Mesodermal cell (in vitro differentiated cells): ENCODE data around the gene CEBPA. TPM values are rescaled to one million over a fixed set of nuclear protein-coding genes. Genes with fewer than 3 reads are reported as not detected.
A peak's percentile ranks its signal among the peaks of the same experiment; 100 is the strongest.

Experiments used
- H3K27ac ChIP-seq: 2 replicates; pipeline ENCODE4 v1.7.0; 2013; ENCODE audit warnings: mild to moderate bottlenecking, low read depth, low read length, moderate library complexity; ENCODE audit not compliant: severe bottlenecking
- H3K36me3 ChIP-seq: 2 replicates; pipeline ENCODE4 v1.7.1; 2013; ENCODE audit warnings: mild to moderate bottlenecking, low read length, moderate library complexity; ENCODE audit not compliant: control insufficient read depth, insufficient read depth
- H3K4me1 ChIP-seq: one replicate; pipeline ENCODE4 v1.7.1; 2013; ENCODE audit warnings: mild to moderate bottlenecking, low read length; ENCODE audit not compliant: insufficient read depth, control insufficient read depth, poor library complexity, severe bottlenecking
- H3K4me3 ChIP-seq: 2 replicates; pipeline ENCODE4 v1.7.0; 2013; ENCODE audit warnings: low read length, control low read depth, mild to moderate bottlenecking; ENCODE audit not compliant: insufficient read depth, poor library complexity, severe bottlenecking; ENCODE audit errors: extremely low read depth
- H3K9me3 ChIP-seq: 2 replicates; pipeline ENCODE4 v1.7.1; 2013; ENCODE audit warnings: mild to moderate bottlenecking, low read length, moderate library complexity; ENCODE audit not compliant: control insufficient read depth
- WGBS, 2 experiments: methylation state at CpG; one replicate each; pipeline ENCODE4 v1.1.5; 2013; ENCODE audit warnings: missing lambda C conversion rate in 2 of 2; ENCODE audit not compliant: insufficient coverage in 2 of 2; 5-methylcytosine and 5-hydroxymethylcytosine counted together
- polyA plus RNA-seq, 2 experiments: library from polyadenylated mRNA; stranded (reverse); fragments of 50-300 nt; gene quantifications; one replicate each; pipeline ENCODE4 v1.2.3, GENCODE V29; 2013

Gene CEBPA
- 0.29 TPM for polyA plus RNA-seq (2013, experiment 1 of 2)
- 0.25 TPM for polyA plus RNA-seq (2013, experiment 2 of 2)

- no peaks in the 10 kb centered on the region for H3K36me3 ChIP-seq
- peak within 1 kb of the TSS; percentile 59 for H3K27ac ChIP-seq
- no peaks in the 10 kb centered on the region for H3K9me3 ChIP-seq
- H3K4me1 ChIP-seq, result no peaks in the 10 kb centered on the region
- WGBS, 2 experiments, result 0 to 1% methylated on average over 78 to 83 of the region's 111 CpGs
- H3K4me3 ChIP-seq, result peak within 1 kb of the TSS; percentile 65
These were observed at the start of gene CEBPA for GRCh38 chr19:33302175-33302973. Gene CEBPA, minus strand, starts transcription at chr19:33302534. Its CDS starts 120 bp downstream, at chr19:33302414.

DNA sequence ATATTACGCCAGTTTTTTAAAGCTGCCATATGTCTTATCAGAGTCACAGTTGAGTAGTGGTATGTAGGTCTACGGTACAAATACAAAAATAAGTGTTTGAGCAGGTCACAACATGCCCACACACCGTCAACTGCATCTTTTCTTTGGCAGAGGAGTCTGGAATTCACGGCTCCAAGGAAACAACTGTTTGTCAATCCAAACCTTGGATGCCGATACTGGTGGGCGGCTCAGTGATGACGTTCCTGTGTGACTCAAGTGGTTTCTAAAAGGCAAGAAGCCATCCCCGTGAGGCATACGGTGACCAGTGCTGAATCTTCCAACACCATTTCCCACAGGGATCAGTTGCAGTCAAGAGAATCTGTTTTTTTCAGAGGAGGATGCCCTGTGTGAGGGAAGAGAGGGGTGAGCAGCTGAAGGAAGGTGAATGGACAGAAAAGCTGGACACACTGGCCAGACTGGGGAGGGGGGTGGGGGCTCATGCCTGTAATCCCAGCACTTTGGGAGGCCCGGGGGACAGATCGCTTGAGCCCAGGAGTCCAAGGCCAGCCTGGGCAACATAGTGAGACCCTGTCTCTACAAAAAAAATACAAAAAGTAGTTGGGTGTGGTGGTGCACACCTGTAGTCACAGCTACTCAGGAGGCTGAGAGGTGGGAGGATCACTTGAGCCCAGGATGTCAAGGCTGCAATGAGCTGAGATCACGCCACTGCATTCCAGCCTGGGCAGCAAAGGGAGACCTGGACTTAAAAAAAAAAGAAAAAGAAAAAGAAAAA, 48.4 kb upstream of the CEBPA start:
- H3K4me3 ChIP-seq, result no peak overlapping the region
- 79 to 91% methylated on average over 8 to 11 of the region's 12 CpGs for WGBS, 2 experiments
- no peak overlapping the region for H3K27ac ChIP-seq
- no peaks in the 10 kb centered on the region for H3K36me3 ChIP-seq
- no peaks in the 10 kb centered on the region for H3K4me1 ChIP-seq
- no peaks in the 10 kb centered on the region for H3K9me3 ChIP-seq

DNA sequence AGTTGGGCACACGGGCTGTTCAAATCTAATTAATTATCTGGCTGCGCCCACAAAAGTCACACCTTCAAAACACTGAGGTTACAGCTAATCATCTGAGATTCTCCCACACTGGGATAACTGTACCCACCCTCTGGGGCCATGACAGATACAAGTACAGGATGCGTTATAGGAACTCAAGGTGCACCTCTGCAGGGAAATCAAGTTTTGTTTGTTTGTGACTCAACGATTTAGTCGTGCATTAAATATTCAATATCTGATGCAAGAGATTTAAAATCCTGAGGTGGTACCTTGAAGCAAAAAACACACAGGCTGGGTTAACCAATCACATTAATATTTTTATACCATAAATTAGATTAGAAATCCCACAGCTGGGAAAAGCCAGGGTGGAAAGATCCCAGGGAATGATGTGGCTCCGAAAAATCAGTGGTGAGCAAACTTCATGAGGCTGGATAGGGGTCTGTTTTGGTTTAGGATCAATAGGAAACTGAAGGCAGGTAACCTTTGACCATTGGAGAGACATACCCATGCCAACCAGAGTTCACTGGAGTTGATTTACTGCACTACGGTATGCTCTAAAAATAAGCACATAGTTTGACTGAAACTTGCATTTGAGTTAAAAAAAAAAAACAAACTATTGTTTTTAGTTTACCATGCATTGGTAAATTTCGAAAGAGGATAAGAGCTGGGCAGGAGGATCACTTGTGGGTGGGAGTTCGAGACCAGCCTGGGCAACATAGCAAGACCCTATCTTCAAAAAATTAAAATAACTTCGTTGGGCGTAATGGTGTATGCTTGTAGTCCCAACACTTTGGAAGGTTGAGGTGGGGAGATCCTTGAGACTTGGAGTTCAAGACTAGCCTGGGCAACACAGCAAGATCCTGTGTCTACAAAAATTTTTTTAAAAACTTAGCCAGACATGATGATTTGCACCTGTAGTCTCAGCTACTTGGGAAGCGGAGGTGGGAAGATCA, 47.3 kb upstream of the CEBPA start:
- no peaks in the 10 kb centered on the region for H3K36me3 ChIP-seq
- H3K27ac ChIP-seq, result no peak overlapping the region
- WGBS, 2 experiments, result 96 to 98% methylated on average over 4 to 6 of the region's 12 CpGs

GRCh38 chr19:33348301-33349010, 46.1 kb upstream of the CEBPA start:
- Histone ChIP-seq H3K36me3 (no peaks in the 10 kb centered on the region), H3K4me3 (no peak overlapping the region), H3K9me3 (no peaks in the 10 kb centered on the region), H3K4me1 (no peaks in the 10 kb centered on the region), H3K27ac (no peak overlapping the region)
- WGBS, 2 experiments, result 85 to 89% methylated on average over 11 of the region's 12 CpGs

More for the DNA sequence above, 47.3 kb upstream of the CEBPA start:
- Histone ChIP-seq H3K4me1 (no peaks in the 10 kb centered on the region), H3K9me3 (no peaks in the 10 kb centered on the region), H3K4me3 (no peak overlapping the region)

DNA sequence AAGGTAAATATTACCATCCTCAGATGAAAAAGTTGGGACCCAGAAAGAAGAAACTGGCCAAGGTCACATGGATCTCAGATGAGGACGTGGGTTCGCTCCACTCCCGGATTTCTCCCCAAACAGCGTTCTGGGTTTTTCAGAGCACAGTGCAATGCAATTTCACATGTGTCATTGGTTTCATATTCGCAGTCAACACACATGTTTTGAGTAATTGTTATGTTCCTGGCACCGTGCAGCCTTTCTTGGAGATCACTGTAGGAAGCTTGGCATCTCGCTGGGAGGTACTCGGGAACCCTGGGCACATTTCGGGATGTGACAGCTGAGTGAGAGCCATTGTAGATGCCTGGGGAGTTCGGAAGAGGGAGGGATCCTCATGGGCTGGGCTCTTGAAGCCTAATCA, 45.0 kb upstream of the CEBPA start:
- 91 to 97% methylated on average over 7 to 10 of the region's 10 CpGs for WGBS, 2 experiments
- Histone ChIP-seq H3K4me3 (no peak overlapping the region), H3K27ac (no peak overlapping the region), H3K4me1 (no peaks in the 10 kb centered on the region), H3K9me3 (no peaks in the 10 kb centered on the region), H3K36me3 (no peaks in the 10 kb centered on the region)

- no peaks in the 10 kb centered on the region for H3K9me3 ChIP-seq
- H3K36me3 ChIP-seq, result no peaks in the 10 kb centered on the region
- no peak overlapping the region for H3K27ac ChIP-seq
- no peak overlapping the region for H3K4me3 ChIP-seq
- H3K4me1 ChIP-seq, result no peaks in the 10 kb centered on the region
These were observed 44.3 kb upstream of the CEBPA start for GRCh38 chr19:33346665-33347064.

DNA sequence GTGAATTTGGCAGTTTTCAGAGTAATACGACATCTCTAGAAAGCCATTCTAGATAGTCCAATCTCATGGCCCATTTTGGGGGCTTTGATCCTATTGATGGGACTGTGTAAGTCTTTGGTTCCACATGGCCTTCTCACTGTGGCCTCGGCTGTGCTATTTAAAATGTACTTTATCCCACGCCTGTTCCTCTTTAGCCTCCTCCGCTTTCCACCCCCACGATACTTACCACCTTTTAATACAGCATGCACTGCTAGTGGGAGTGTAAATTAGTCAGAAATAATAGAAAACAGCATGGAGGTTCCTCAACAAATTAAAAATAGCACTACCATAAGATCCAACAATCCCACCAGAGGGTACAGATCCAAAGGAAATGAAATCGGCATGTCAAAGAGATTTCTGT, 42.8 kb upstream of the CEBPA start:
- H3K9me3 ChIP-seq, result no peaks in the 10 kb centered on the region
- H3K4me1 ChIP-seq, result no peaks in the 10 kb centered on the region
- WGBS, 2 experiments, result 90 to 100% methylated on average over 1 to 2 of the region's 6 CpGs
- H3K4me3 ChIP-seq, result no peak overlapping the region
- H3K36me3 ChIP-seq, result no peaks in the 10 kb centered on the region
- no peak overlapping the region for H3K27ac ChIP-seq

DNA sequence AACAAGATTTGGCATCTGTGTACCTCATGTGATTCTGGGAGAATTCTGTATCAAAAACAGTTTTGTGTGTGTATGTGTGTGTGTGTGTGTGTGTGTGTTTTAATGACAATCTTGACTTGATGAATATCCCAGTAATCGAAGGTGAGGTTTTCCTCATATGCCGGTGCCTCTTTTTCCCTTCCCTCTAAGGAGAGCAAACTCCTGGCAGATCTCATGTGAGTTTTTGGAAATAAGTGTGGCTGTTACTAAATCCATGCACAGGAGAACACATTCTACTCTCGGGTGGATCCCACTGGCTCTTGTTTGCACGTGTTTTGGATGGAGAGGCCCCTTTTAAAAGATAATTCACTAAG, 42.2 kb upstream of the CEBPA start:
- Histone ChIP-seq H3K9me3 (no peaks in the 10 kb centered on the region), H3K4me1 (no peaks in the 10 kb centered on the region), H3K4me3 (no peak overlapping the region), H3K36me3 (no peaks in the 10 kb centered on the region), H3K27ac (no peak overlapping the region)
- 69% methylated on average over 2 of the region's 4 CpGs; no CpG with 5 or more reads in 1 of the 2 experiments for WGBS, 2 experiments

DNA sequence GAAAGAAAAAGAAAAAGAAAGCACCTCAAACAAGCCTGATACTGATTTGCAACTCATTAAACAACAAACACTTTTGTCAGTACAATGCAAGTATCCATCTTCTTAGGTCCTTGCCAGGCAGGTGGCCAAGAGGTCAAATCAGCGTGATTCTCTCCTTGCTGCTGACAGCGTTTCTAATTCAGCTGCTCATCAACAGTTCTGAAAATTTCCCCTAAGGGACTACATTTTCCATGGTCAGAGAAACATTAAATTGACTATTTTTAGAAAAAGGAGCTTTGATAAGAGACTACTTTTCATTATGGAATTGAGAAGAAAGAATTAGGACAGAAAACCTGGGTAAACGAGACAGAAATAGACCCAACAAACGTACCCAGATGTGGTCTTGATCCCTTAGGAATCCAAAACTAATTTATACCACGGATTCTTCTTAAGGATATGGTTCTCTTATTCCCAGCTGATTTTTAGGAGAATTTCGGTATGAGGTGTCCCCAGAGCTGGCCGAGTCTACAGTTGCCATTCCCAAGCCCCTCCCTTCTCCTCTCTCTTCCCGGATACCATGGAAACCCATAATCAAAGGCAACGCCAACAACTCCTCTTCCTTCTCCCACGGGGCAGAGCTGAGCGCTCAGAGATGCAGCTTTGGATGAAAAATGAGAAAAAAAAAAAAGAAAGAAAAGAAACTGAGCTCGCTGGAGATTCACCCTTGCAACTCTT, 41.7 kb upstream of the CEBPA start:
- Histone ChIP-seq H3K36me3 (no peaks in the 10 kb centered on the region), H3K4me1 (no peaks in the 10 kb centered on the region), H3K4me3 (no peak overlapping the region), H3K27ac (no peak overlapping the region), H3K9me3 (no peaks in the 10 kb centered on the region)
- 21 to 48% methylated on average over 3 to 7 of the region's 12 CpGs for WGBS, 2 experiments
